Measurements from ENCODE around the gene TAGLN2. TPM values are rescaled to one million over a fixed set of nuclear protein-coding genes. Genes with fewer than 3 reads are reported as not detected.

TAGLN2 gene
- polyA plus RNA-seq, 1 experiment: 745 TPM

- DNase-seq (ENCODE audit: low read depth): no peak
- ChIA-PET POLR2A (no interaction called here), CTCF (interaction anchor here (0.6 to 15.0 kb wide), 25 partner anchors 8 to 1409 kb away, joined by 3 to 590 read pairs (median 4); partner anchors contain the start of genes DUSP23 and FCRL6)
- Histone ChIP-seq H3K27me3 (ENCODE audit: control insufficient read depth, insufficient read depth, low read length) (no peaks in the 10 kb centered on the region), H3K36me3 (ENCODE audit: control insufficient read depth, insufficient read depth, low read length) (no peaks in the 10 kb centered on the region), H3K4me3 (ENCODE audit: low read depth, low read length) (no peak overlapping the region)
- TF ChIP-seq CTCF (IDR thresholded peaks at IDR 0.05; ENCODE audit: insufficient read depth, low read depth, low read length): no peak
These were observed 32.4 kb downstream of the TAGLN2 start for GRCh38 chr1:159892944-159893343.

GRCh38 chr1:159891275-159892157 is 33.8 kb downstream of the TAGLN2 start:
- peak; percentile 97 for TF ChIP-seq CTCF (IDR thresholded peaks at IDR 0.05; ENCODE audit: insufficient read depth, low read depth, low read length)
- peak; percentile 50 for DNase-seq (ENCODE audit: low read depth)
- POLR2A ChIA-PET: no interaction called here
- CTCF ChIA-PET: interaction anchor here (0.6 to 15.0 kb wide), 48 partner anchors 9 to 798 kb away, joined by 3 to 590 read pairs (median 5); partner anchors contain the start of genes DUSP23, FCRL6 and SLAMF8
- Histone ChIP-seq H3K4me3 (ENCODE audit: low read depth, low read length) (no peak overlapping the region), H3K27me3 (ENCODE audit: control insufficient read depth, insufficient read depth, low read length) (no peaks in the 10 kb centered on the region), H3K36me3 (ENCODE audit: control insufficient read depth, insufficient read depth, low read length) (no peaks in the 10 kb centered on the region)

GRCh38 chr1:159890390-159890789 is 34.9 kb downstream of the TAGLN2 start:
- Histone ChIP-seq H3K36me3 (ENCODE audit: control insufficient read depth, insufficient read depth, low read length) (no peaks in the 10 kb centered on the region), H3K4me3 (ENCODE audit: low read depth, low read length) (no peak overlapping the region), H3K27me3 (ENCODE audit: control insufficient read depth, insufficient read depth, low read length) (no peaks in the 10 kb centered on the region)
- no peak for DNase-seq (ENCODE audit: low read depth)
- CTCF ChIA-PET: interaction anchor here (0.9 to 15.0 kb wide), 26 partner anchors 9 to 758 kb away, joined by 3 to 590 read pairs (median 6); partner anchors contain the start of genes DUSP23, FCRL6 and SLAMF8
- POLR2A ChIA-PET: interaction anchor here (0.7 to 1.1 kb wide), 3 partner anchors 29 to 220 kb away, joined by 4 to 9 read pairs (median 5); no protein-coding TSS in a partner anchor
- no peak for TF ChIP-seq CTCF (IDR thresholded peaks at IDR 0.05; ENCODE audit: insufficient read depth, low read depth, low read length)

- Histone ChIP-seq H3K36me3 (ENCODE audit: control insufficient read depth, insufficient read depth, low read length) (no peaks in the 10 kb centered on the region), H3K4me3 (ENCODE audit: low read depth, low read length) (no peak overlapping the region), H3K27me3 (ENCODE audit: control insufficient read depth, insufficient read depth, low read length) (no peaks in the 10 kb centered on the region)
- POLR2A ChIA-PET: interaction anchor here (0.7 to 1.1 kb wide), 3 partner anchors 29 to 219 kb away, joined by 4 to 9 read pairs (median 5); no protein-coding TSS in a partner anchor
- peak; percentile 88 for DNase-seq (ENCODE audit: low read depth)
- TF ChIP-seq CTCF (IDR thresholded peaks at IDR 0.05; ENCODE audit: insufficient read depth, low read depth, low read length): no peak
- CTCF ChIA-PET: interaction anchor here (1.0 to 15.0 kb wide), 14 partner anchors 8 to 729 kb away, joined by 3 to 590 read pairs (median 12); partner anchors contain the start of genes DUSP23 and FCRL6
These were observed 35.5 kb downstream of the TAGLN2 start for GRCh38 chr1:159889821-159890252.

GRCh38 chr1:159889202-159889601 is 36.1 kb downstream of the TAGLN2 start:
- no peak for DNase-seq (ENCODE audit: low read depth)
- TF ChIP-seq CTCF (IDR thresholded peaks at IDR 0.05; ENCODE audit: insufficient read depth, low read depth, low read length): no peak
- POLR2A ChIA-PET: interaction anchor here (1.1 kb wide), 1 partner anchor 90 kb away, joined by 9 read pairs; no protein-coding TSS in a partner anchor
- Histone ChIP-seq H3K36me3 (ENCODE audit: control insufficient read depth, insufficient read depth, low read length) (no peaks in the 10 kb centered on the region), H3K27me3 (ENCODE audit: control insufficient read depth, insufficient read depth, low read length) (no peaks in the 10 kb centered on the region), H3K4me3 (ENCODE audit: low read depth, low read length) (no peak overlapping the region)
- CTCF ChIA-PET: interaction anchor here (0.6 to 15.0 kb wide), 12 partner anchors 7 to 1867 kb away, joined by 3 to 590 read pairs (median 12); partner anchors contain the start of genes DUSP23 and FCRL6

All from BJ (cell line).